ENCODE data around the gene PHF2.
"Not testable (repeated sequence)": the region's sequence is repeated elsewhere in the genome, so short reads cannot be mapped to it uniquely, and the experiment has no call there.

Gene PHF2

DNA sequence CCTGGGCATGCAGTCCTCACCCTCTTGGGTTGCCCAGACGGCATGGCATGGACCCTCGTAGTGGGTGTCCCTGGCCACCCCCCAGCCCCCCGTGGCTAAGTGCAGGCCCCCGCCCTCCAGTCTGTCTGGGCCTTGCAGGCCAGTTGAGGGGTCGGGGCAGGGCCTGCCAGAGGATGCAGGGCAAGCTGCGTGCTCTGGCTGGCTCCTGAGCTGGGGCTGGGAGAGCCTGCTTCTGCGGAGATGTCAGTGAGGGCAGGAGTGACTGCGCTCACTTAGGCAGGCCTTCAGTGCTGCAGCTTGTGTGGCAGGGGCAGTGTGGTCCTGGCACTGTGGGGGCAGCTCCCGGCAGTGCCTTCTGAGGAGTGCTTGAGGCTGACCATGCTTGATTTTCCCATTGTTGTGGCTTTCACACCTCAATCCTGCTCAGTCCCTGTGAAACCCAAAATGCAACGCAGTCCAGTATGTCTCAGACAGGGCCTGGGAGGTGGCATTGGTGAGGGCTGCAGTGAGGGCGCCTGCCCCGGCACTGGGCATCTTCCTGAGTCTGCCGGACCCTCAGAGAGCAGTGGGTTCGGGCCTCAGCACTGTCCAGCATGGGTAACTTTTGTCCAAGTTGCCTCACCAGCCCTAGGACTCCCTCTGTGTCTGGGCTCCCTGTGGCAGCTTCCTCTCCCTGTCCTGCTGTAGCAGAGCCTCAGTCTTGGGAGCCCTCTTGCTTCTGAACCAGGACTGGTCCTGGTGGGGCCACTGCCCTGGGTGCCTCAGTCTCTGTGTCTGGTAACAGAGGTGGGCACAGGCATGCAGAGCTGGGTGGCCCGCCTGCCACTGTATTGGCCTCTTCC, 93.0 kb downstream of the PHF2 start:
- DNase-seq = no peak

- DNase-seq = no peak
These were observed 93.5 kb downstream of the PHF2 start for GRCh38 chr9:93669958-93670207.

- peak; percentile 22 for DNase-seq
These were observed 94.0 kb downstream of the PHF2 start for GRCh38 chr9:93670208-93671019.

DNA sequence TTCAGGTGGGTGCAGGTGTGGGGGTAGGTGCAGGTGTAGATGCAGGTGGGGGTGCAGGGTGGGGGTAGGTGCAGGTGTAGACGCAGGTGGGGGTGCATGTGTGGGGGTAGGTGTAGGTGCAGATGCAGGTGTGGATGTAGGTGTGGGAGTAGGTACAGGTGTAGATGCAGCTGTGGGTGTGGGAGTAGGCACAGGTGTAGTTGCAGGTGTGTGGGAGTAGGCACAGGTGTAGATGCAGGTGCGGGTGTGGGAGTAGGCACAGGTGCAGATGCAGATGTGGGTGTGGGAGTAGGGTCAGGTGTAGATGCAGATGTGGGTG, 94.6 kb downstream of the PHF2 start:
- DNase-seq = no peak

- DNase-seq = not testable (repeated sequence)
These were observed 96.1 kb downstream of the PHF2 start for GRCh38 chr9:93672330-93673020.

DNA sequence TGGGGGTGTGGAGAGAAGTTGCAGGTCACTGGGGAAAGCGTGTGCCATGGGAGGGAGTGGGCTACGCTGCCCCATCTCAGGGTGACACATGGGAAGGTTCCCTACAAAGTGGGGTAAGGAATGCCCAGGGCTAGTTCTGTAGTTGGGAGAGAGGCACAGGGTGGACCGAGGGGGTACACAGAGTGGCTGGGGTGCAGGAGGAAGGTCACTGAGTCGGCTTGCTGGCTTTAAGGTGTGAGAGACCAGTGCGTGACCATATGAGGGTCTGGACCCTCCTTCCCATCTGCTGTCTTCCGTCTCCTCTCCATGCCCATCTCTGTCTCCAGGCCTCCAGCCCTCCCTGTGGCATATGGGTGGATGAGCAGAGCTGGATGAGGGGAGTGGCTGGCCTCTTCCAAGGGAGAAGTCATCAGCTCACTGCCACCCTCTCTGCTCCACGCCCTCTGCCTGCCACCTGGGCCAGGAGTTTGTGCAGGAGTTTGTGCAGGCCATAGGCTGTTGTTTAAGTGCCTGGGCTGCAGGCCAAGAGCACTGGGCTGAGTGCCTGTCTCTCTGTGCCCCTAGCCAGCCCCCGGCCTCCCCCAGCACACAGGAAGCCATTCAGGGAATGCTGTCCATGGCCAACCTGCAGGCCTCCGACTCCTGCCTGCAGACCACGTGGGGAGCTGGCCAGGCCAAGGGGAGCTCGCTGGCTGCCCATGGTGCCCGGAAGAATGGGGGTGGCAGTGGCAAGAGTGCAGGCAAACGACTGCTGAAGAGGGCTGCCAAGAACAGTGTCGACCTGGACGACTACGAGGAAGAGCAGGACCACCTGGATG, 96.8 kb downstream of the PHF2 start:
- no peak for DNase-seq

DNA sequence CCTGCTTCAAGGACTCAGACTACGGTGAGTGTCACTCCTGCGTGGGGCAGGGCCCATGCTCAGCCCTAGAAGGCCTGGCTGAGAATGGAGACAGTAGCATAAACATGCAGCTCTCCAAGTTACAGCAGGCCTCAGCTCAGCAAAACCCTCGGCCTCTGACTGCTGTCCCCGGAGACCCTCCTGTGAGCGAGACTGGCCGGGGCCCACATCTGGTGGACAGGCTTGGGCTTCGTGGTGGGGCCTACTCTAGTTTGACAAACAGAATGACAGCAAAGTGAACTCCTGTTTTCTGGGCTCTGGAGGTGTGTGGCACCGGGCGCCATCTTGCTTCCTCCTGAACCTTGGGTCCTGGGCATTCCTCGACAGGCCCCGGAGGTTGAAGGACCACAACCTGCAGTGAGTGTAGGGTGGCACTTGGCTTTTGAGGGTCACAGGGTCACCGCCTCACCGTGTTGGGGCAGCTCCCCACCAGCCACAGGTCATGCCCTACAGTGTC, 97.5 kb downstream of the PHF2 start:
- no peak for DNase-seq

GRCh38 chr9:93674580-93675335, 98.4 kb downstream of the PHF2 start:
- no peak for DNase-seq

DNA sequence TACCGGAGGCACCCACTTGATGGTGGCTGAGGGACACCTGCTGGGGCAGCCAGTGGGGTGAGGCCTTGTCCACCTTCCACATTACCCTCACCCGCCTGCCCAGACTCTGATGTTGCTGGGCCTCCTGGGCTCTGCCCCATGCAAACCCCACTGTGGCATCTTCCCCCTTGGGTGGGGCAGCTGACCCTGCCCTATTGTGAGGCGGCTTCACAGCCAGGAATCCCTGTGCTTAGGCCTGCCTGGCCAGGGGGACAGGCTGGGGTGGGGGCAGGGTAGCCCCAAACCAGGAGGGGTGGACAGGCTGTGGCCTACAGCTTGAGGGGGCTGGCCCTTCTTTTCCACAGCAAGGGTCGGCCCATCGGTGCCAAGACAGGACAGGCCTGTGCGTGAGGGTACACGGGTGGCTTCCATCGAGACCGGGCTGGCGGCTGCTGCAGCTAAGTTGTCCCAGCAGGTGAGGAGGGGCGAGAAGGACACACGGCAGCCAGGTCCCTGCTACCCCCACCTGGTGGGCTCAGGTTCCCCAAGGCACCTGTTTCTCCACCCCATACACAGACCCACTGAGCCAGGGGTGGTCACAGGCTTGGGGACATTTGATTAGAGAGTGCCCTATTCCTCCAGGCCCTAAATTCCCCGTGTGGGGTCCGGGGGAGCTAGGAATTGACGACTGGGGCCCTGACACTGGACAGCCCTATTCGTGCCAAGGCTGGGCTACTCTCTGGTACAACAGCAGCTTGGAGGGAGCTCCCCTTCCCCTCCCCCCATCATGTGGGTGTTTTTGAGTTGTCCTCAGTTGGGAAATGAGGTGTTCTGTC, 99.2 kb downstream of the PHF2 start:
- DNase-seq = no peak

DNA sequence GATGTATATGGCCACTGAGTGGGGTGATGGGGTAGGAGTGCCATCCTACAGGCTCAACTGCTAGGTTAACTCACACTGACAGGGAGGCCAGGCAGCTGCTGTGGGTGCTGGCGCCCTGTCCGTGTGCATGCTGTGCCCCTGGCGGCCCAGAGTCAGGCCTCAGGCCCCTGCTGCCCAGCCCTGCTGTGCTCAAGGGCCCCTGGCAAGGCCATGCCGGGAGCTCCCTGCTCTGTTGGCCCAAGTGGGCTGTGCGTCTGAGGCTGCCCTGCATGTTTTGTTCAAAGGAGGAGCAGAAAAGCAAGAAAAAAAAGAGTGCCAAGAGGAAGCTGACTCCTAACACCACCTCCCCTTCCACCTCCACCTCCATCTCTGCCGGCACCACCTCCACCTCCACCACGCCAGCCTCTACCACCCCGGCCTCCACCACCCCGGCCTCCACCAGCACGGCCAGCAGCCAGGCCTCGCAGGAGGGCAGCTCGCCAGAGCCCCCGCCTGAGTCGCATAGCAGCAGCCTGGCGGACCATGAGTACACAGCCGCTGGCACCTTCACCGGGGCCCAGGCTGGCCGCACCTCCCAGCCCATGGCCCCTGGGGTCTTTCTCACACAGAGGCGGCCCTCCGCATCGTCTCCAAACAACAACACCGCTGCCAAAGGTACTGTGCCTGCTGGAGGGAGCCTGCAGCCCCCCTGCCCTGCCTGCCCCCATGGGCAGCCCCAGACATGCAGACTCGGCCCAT, 100.1 kb downstream of the PHF2 start:
- no peak for DNase-seq

GRCh38 chr9:93677048-93677571, 100.7 kb downstream of the PHF2 start:
- no peak for DNase-seq

- DNase-seq = no peak
These were observed 101.3 kb downstream of the PHF2 start for GRCh38 chr9:93677641-93678136.

- DNase-seq = no peak
These were observed 102.0 kb downstream of the PHF2 start for GRCh38 chr9:93678199-93679019.

DNA sequence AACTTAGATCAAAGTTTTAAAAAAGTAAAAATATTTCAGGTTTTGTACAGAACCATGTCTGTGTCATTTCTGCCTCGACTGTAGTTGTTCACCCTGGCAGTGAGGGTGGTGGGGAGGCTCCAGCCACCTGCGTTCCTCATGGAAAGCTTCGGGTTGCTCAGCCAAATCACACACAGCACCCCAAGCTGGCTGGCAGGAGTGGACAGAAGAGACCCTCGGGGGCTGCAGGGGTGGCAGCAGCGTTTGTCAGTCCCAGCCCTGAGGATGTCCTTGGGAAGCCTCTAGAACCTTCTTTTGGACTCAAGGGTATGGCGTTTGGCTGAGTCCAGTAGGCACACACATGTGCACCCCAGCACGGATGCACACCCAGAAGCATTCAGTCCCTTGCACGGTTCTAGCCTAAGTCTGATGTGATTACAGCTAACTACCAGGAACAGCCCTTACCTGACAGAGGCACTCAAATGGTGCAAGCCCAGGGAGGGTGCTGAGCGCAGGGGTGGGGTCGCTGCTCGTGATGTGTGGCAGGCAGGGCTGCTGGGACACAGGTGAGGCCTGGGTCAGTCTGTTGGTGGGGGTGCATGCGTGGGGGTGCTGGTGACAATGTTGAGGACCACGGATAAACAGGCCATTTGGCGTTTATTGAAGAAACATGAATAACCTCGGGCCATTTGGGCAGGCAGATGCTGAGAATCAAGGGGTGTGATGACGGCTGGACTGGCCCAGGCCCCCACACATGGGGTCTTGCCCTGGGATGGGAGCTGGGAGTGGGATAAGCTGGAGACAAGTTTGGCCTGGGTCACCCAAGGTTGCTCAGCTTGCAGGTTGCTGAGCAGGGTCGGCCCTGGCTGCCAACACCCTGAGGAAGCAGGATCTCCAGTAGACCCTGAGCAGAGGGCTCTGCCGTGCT, 103.4 kb downstream of the PHF2 start:
- DNase-seq = no peak

- DNase-seq = no peak
These were observed 104.3 kb downstream of the PHF2 start for GRCh38 chr9:93680443-93681268.

DNA sequence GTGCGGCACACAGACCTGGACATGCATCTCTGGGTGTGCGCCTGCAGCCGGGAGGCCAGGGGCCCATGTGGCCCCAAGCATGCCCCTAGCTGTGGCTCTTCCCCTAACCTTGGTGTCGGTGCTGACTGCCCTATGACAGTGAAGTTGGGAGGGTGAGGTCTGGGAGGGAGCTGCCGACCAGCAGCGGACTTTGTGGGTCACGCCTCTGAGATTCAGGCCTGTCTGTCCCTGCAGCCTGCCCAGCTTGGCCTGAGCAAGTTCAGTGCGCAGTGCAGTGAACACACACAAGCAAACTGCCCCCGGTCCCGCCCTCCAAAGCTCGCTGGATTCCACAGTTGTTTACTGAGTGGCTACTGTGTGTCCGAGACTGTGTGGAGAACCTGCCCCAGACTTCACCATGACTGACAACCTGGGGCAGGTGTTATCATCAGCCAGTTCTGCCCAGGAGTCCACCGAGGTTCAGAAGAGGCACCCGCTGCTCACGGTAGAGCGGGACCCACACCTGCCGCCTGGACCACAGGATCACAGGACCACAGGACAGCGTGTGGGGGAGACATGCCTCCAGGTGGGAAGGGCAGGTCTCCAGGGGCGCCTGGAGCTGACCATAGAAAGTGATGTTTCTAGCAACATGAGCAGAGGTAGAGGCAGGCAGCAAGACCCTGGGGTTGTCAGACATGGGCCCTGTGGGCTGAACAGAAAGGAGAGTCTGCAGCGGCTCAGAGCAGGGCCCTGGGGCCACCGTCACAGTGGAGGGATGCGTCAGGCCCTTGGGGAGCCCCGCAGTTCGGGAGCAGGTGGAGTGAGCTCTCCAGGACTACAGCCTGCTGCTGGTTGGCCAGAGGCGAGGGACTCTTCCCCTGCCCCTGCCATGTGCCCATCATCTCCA, 105.1 kb downstream of the PHF2 start:
- DNase-seq = no peak

All from HCEC 1CT (cell line).